Sigmoid colon (tissue), 4 donors: ENCODE data around the gene ZNF319.

Experiments
- CTCF ChIP-seq, 4 experiments: fragments of 450-650 bp in 3 of 4; fragments of 200-600 bp in 1 of 4; IDR thresholded peaks; one replicate each; pipeline ENCODE4 v1.5.1; 2016 to 2019; ENCODE audit warnings: antibody characterized with exemption in 4 of 4, mild to moderate bottlenecking in 3 of 4, moderate library complexity in 2 of 4
- EP300 ChIP-seq, 4 donors: sonication (generic); formaldehyde crosslinking; IDR thresholded peaks; one replicate each; pipeline ENCODE4 v1.6.1; 2017; ENCODE audit warnings: antibody characterized with exemption in 4 of 4
- POLR2A ChIP-seq, 2 donors: fragments of 450-650 bp; IDR thresholded peaks; one replicate each; pipeline ENCODE4 v1.6.1; 2016; ENCODE audit warnings: antibody characterized with exemption in 2 of 2, mild to moderate bottlenecking in 2 of 2, moderate library complexity in 2 of 2
- POLR2AphosphoS5 ChIP-seq, 4 donors: sonication (generic); formaldehyde crosslinking; IDR thresholded peaks; one replicate each; pipeline ENCODE4 v1.6.1; 2017; ENCODE audit warnings: antibody characterized with exemption in 4 of 4

- TF ChIP-seq CTCF (IDR thresholded peaks at IDR 0.05) = no peak
- TF ChIP-seq POLR2A (IDR thresholded peaks at IDR 0.05) = no peak
- TF ChIP-seq POLR2AphosphoS5 (IDR thresholded peaks at IDR 0.05) = no peak
- no peak for TF ChIP-seq EP300 (IDR thresholded peaks at IDR 0.05)
Measured at GRCh38 chr16:57944970-57945739, 55.3 kb downstream of the ZNF319 start.
